ENCODE results near the gene KRT4. TPM values are rescaled to one million over a fixed set of nuclear protein-coding genes. Genes with fewer than 3 reads are reported as not detected.

The KRT4 gene
- total and polyA plus RNA-seq, 2 experiments from 2014 or later: 4.2 to 8.7 TPM

GRCh38 chr12:52822771-52823510, 9.0 kb upstream of the KRT4 start:
- Histone ChIP-seq H4K20me1 (ENCODE audit: insufficient read depth, poor library complexity, severe bottlenecking) (no peaks in the 10 kb centered on the region), H3K4me1 (ENCODE audit: insufficient read depth) (peaks cover 8% of the 10 kb centered on the region), H3K9me3 (ENCODE audit: low read depth) (no peaks in the 10 kb centered on the region), H3K36me3 (replicated peaks; ENCODE audit: insufficient read depth, low read depth) (no peaks in the 10 kb centered on the region), H3K4me2 (no peak overlapping the region), H3K79me2 (no peaks in the 10 kb centered on the region), H3K27me3 (peaks cover 6% of the 10 kb centered on the region), H2AFZ (no peak overlapping the region), H3K9me2 (replicated peaks; ENCODE audit: insufficient read depth) (no peaks in the 10 kb centered on the region), H3K4me3 (no peak overlapping the region), H3K27ac (no peak overlapping the region)
- WGBS (ENCODE audit: low lambda C conversion rate, missing lambda C conversion rate): 87% methylated on average over 16 of the region's 16 CpGs
- no peak for DNase-seq (ENCODE audit: low spot score)
- no peak for TF ChIP-seq EZH2phosphoT487 (IDR thresholded peaks at IDR 0.05; ENCODE audit: low read depth, severe bottlenecking, unreplicated experiment)

- TF ChIP-seq EZH2phosphoT487 (IDR thresholded peaks at IDR 0.05; ENCODE audit: low read depth, severe bottlenecking, unreplicated experiment) (no peak), CTCF (IDR thresholded peaks at IDR 0.05; ENCODE audit: poor library complexity) (no peak), EZH2 (IDR thresholded peaks at IDR 0.05; ENCODE audit: borderline replicate concordance) (no peak)
- no peak overlapping the region for H3K4me3 ChIP-seq
- H3K4me1 ChIP-seq (ENCODE audit: insufficient read depth): peaks cover 8% of the 10 kb centered on the region
- no peak overlapping the region for H3K4me2 ChIP-seq
- no peak overlapping the region for H2AFZ ChIP-seq
- WGBS (ENCODE audit: low lambda C conversion rate, missing lambda C conversion rate): 87% methylated on average over 10 of the region's 10 CpGs
- no peaks in the 10 kb centered on the region for H3K36me3 ChIP-seq (replicated peaks; ENCODE audit: insufficient read depth, low read depth)
- H3K27me3 ChIP-seq: peaks cover 6% of the 10 kb centered on the region
- no peak for DNase-seq (ENCODE audit: low spot score)
- H3K27ac ChIP-seq: no peak overlapping the region
- no peaks in the 10 kb centered on the region for H4K20me1 ChIP-seq (ENCODE audit: insufficient read depth, poor library complexity, severe bottlenecking)
- H3K79me2 ChIP-seq: no peaks in the 10 kb centered on the region
- H3K9me3 ChIP-seq (ENCODE audit: low read depth): no peaks in the 10 kb centered on the region
- H3K9me2 ChIP-seq (replicated peaks; ENCODE audit: insufficient read depth): no peaks in the 10 kb centered on the region
Observed at GRCh38 chr12:52821826-52822660, 8.1 kb upstream of the KRT4 start.

GRCh38 chr12:52821071-52821730, 7.3 kb upstream of the KRT4 start:
- H3K27ac ChIP-seq: no peak overlapping the region
- no peaks in the 10 kb centered on the region for H3K36me3 ChIP-seq (replicated peaks; ENCODE audit: insufficient read depth, low read depth)
- WGBS (ENCODE audit: low lambda C conversion rate, missing lambda C conversion rate): 95% methylated on average over 4 of the region's 4 CpGs
- DNase-seq (ENCODE audit: low spot score): no peak
- H2AFZ ChIP-seq: no peak overlapping the region
- no peak overlapping the region for H3K4me3 ChIP-seq
- no peak overlapping the region for H3K4me2 ChIP-seq
- H3K4me1 ChIP-seq (ENCODE audit: insufficient read depth): peaks cover 8% of the 10 kb centered on the region
- no peaks in the 10 kb centered on the region for H3K9me3 ChIP-seq (ENCODE audit: low read depth)
- no peaks in the 10 kb centered on the region for H3K9me2 ChIP-seq (replicated peaks; ENCODE audit: insufficient read depth)
- H3K27me3 ChIP-seq: peaks cover 6% of the 10 kb centered on the region
- TF ChIP-seq EZH2phosphoT487 (IDR thresholded peaks at IDR 0.05; ENCODE audit: low read depth, severe bottlenecking, unreplicated experiment) (no peak), EZH2 (IDR thresholded peaks at IDR 0.05; ENCODE audit: borderline replicate concordance) (no peak), CTCF (IDR thresholded peaks at IDR 0.05; ENCODE audit: poor library complexity) (no peak)
- H4K20me1 ChIP-seq (ENCODE audit: insufficient read depth, poor library complexity, severe bottlenecking): no peaks in the 10 kb centered on the region
- no peaks in the 10 kb centered on the region for H3K79me2 ChIP-seq
